GM23338 (cell line): ENCODE data around the gene MYT1. TPM values are rescaled to one million over a fixed set of nuclear protein-coding genes. Genes with fewer than 3 reads are reported as not detected.

Experiments used
- ATAC-seq: fragments of 200-7000 bp; cut with Tn5 transposase; 3 replicates; pipeline ENCODE4 v1.9.1; 2020
- DNase-seq: peaks from one replicate; pipeline ENCODE4 v3.0.0-alpha.2; 2015; ENCODE audit warnings: low spot score
- H2AFZ ChIP-seq: fragments of 200-600 bp; sonication (generic); 2 replicates; pipeline ENCODE4 v1.8.0; 2016; ENCODE audit warnings: antibody characterized with exemption, mild to moderate bottlenecking, moderate library complexity
- H3F3A ChIP-seq: fragments of 200-600 bp; sonication (generic); replicated peaks from 2 replicates; pipeline ENCODE4 v1.8.0; 2017; ENCODE audit warnings: antibody characterized with exemption, mixed run types, low read depth
- H3K27ac ChIP-seq: fragments of 200-600 bp; sonication (generic); 2 replicates; pipeline ENCODE4 v1.6.1; 2016; ENCODE audit warnings: low read depth
- H3K27me3 ChIP-seq: fragments of 200-600 bp; sonication (generic); 2 replicates; pipeline ENCODE4 v1.8.0; 2016; ENCODE audit warnings: mild to moderate bottlenecking, mixed run types, moderate library complexity; ENCODE audit not compliant: insufficient read depth
- H3K36me3 ChIP-seq: fragments of 200-600 bp; sonication (generic); 2 replicates; pipeline ENCODE4 v1.8.0; 2016; ENCODE audit warnings: mild to moderate bottlenecking; ENCODE audit not compliant: insufficient read depth
- H3K4me1 ChIP-seq: fragments of 200-600 bp; sonication (generic); 2 replicates; pipeline ENCODE4 v1.8.0; 2016; ENCODE audit warnings: mild to moderate bottlenecking, moderate library complexity; ENCODE audit not compliant: insufficient read depth
- H3K4me2 ChIP-seq: fragments of 200-600 bp; sonication (generic); 2 replicates; pipeline ENCODE4 v1.7.1; 2017; ENCODE audit warnings: mixed run types
- H3K4me3 ChIP-seq: fragments of 200-600 bp; sonication (generic); 2 replicates; pipeline ENCODE4 v1.6.1; 2016; ENCODE audit warnings: mixed run types
- H3K79me2 ChIP-seq: fragments of 200-600 bp; sonication (generic); replicated peaks from 2 replicates; pipeline ENCODE4 v1.8.0; 2017; ENCODE audit warnings: mild to moderate bottlenecking; ENCODE audit not compliant: insufficient read depth
- H3K9me2 ChIP-seq: fragments of 200-600 bp; sonication (generic); 2 replicates; pipeline ENCODE4 v1.8.0; 2017; ENCODE audit not compliant: insufficient read depth
- H4K20me1 ChIP-seq: fragments of 200-600 bp; sonication (generic); replicated peaks from 2 replicates; pipeline ENCODE4 v1.8.0; 2017; ENCODE audit warnings: mild to moderate bottlenecking; ENCODE audit not compliant: insufficient read depth
- H3K27ac Mint-ChIP-seq: 2 replicates; pipeline ENCODE4 v1.8.0; 2020; ENCODE audit warnings: inconsistent platforms, mild to moderate bottlenecking, moderate library complexity, mixed read lengths
- H3K27me3 Mint-ChIP-seq: 3 replicates; pipeline ENCODE4 v1.8.0; 2022; ENCODE audit warnings: low read depth, mild to moderate bottlenecking, moderate library complexity, mixed read lengths, inconsistent platforms; ENCODE audit not compliant: insufficient read depth, poor library complexity
- H3K36me3 Mint-ChIP-seq: 3 replicates; pipeline ENCODE4 v1.8.0; 2021; ENCODE audit warnings: low read depth, mild to moderate bottlenecking, inconsistent platforms, moderate library complexity, mixed read lengths
- H3K4me1 Mint-ChIP-seq: 3 replicates; pipeline ENCODE4 v1.8.0; 2020; ENCODE audit warnings: mild to moderate bottlenecking, inconsistent platforms, mixed read lengths
- H3K4me3 Mint-ChIP-seq: 3 replicates; pipeline ENCODE4 v1.8.0; 2021; ENCODE audit warnings: moderate library complexity, mild to moderate bottlenecking, inconsistent platforms, mixed read lengths
- H3K9me3 Mint-ChIP-seq: 3 replicates; pipeline ENCODE4 v1.8.0; 2020; ENCODE audit warnings: moderate library complexity, mild to moderate bottlenecking, inconsistent platforms, mixed read lengths
- CREB1 ChIP-seq: fragments of 250-450 bp; sonication (Bioruptor Pico); IDR thresholded peaks from 2 replicates; pipeline ENCODE4 v1.5.0; 2020; ENCODE audit warnings: low read depth, mild to moderate bottlenecking, moderate library complexity
- EZH2phosphoT487 ChIP-seq: fragments of 200-600 bp; sonication (generic); IDR thresholded peaks from one replicate; pipeline ENCODE4 v1.8.1; 2018; ENCODE audit warnings: antibody characterized with exemption; ENCODE audit not compliant: unreplicated experiment
- JUNB ChIP-seq: IDR thresholded peaks from one replicate; pipeline ENCODE4 v1.6.1; 2016; ENCODE audit warnings: antibody characterized with exemption; ENCODE audit not compliant: unreplicated experiment
- NANOG ChIP-seq: IDR thresholded peaks from 2 replicates; pipeline ENCODE4 v1.6.1; 2016; ENCODE audit warnings: antibody characterized with exemption, borderline replicate concordance
- STAT1 ChIP-seq: IDR thresholded peaks from one replicate; pipeline ENCODE4 v1.6.1; 2016; ENCODE audit warnings: antibody characterized with exemption; ENCODE audit not compliant: unreplicated experiment
- ZNF114 ChIP-seq: fragments of 250-450 bp; sonication (Bioruptor Pico); IDR thresholded peaks from 2 replicates; pipeline ENCODE4 v1.5.0; 2020; ENCODE audit warnings: mild to moderate bottlenecking, moderate library complexity
- ZNF331 ChIP-seq: fragments of 250-450 bp; sonication (Bioruptor Pico); IDR thresholded peaks from 2 replicates; pipeline ENCODE4 v1.5.0; 2020; ENCODE audit warnings: low read depth, mild to moderate bottlenecking, moderate library complexity
- ZNF462 ChIP-seq: fragments of 250-450 bp; sonication (Bioruptor Pico); IDR thresholded peaks from 2 replicates; pipeline ENCODE4 v1.5.0; 2020; ENCODE audit warnings: mild to moderate bottlenecking, moderate library complexity
- polyA plus RNA-seq: library from polyadenylated mRNA; unstranded; fragments of >200 nt; fragmentation: Nextera tagmentation; extraction: Ambion mirVana; gene quantifications from 2 replicates; pipeline ENCODE4 v1.2.1, GENCODE V29; 2016
- total RNA-seq: library from RNA; depleted of rRNA; stranded (reverse); fragments of >200 nt; shearing (Covaris generic); gene quantifications from 2 replicates; pipeline ENCODE4 v1.2.3, GENCODE V29; 2014
- TF ChIP-seq, protein P1 (sequence below): IDR thresholded peaks from one replicate; pipeline ENCODE4 v1.6.1; 2018; ENCODE audit warnings: antibody characterized with exemption; ENCODE audit not compliant: unreplicated experiment
- TF ChIP-seq, protein P2 (sequence below), 2 experiments: fragments of 200-600 bp in 1 of 2; sonication (generic) in 1 of 2; conservative IDR thresholded peaks; 2 replicates each; pipeline versions ENCODE4 v1.5.1 to v1.6.1; 2016 to 2017; ENCODE audit warnings: antibody characterized with exemption in 2 of 2, low read depth in 2 of 2, mild to moderate bottlenecking in 2 of 2, moderate library complexity in 1 of 2
- TF ChIP-seq, protein P3 (sequence below): IDR thresholded peaks from 2 replicates; pipeline ENCODE4 v1.6.1; 2016; ENCODE audit warnings: antibody characterized with exemption

Gene MYT1
- total and polyA plus RNA-seq, 2 experiments from 2014 or later, result 0.83 to 1.6 TPM

- H3K36me3 Mint-ChIP-seq, result peaks cover 8% of the 10 kb centered on the region; the same call in 2 of the 3 replicates
- H3K27ac Mint-ChIP-seq, result no peak overlapping the region; the same call in 1 of the 2 replicates
- H3K9me2 ChIP-seq, result no peaks in the 10 kb centered on the region
- peaks cover 15% of the 10 kb centered on the region for H3K27me3 Mint-ChIP-seq
- H3K79me2 ChIP-seq, result no peaks in the 10 kb centered on the region
- H3K4me3 Mint-ChIP-seq, result no peak overlapping the region; the same call in 2 of the 3 replicates
- H3K4me3 ChIP-seq, result no peak overlapping the region
- peaks cover 19% of the 10 kb centered on the region for H3K9me3 Mint-ChIP-seq
- H3K4me1 ChIP-seq, result 0 out of 2 replicates have a peak, but pooled peaks cover 3% of the 10 kb centered on the region
- H2AFZ ChIP-seq, result no peak overlapping the region
- no peak for ATAC-seq
- no peaks in the 10 kb centered on the region for H3K36me3 ChIP-seq
- no peaks in the 10 kb centered on the region for H4K20me1 ChIP-seq
- H3K27me3 ChIP-seq, result no peaks in the 10 kb centered on the region
- peaks cover 21% of the 10 kb centered on the region for H3K4me1 Mint-ChIP-seq
- no peak overlapping the region for H3K4me2 ChIP-seq
- TF ChIP-seq STAT1 (no peak), ZNF114 (CRISPR knock-in tag) (no peak), ZNF462 (no peak), ZNF331 (CRISPR knock-in tag) (no peak), NANOG (no peak), JUNB (no peak), EZH2phosphoT487 (no peak), CREB1 (CRISPR knock-in tag) (no peak)
- TF ChIP-seq, protein P1, sequence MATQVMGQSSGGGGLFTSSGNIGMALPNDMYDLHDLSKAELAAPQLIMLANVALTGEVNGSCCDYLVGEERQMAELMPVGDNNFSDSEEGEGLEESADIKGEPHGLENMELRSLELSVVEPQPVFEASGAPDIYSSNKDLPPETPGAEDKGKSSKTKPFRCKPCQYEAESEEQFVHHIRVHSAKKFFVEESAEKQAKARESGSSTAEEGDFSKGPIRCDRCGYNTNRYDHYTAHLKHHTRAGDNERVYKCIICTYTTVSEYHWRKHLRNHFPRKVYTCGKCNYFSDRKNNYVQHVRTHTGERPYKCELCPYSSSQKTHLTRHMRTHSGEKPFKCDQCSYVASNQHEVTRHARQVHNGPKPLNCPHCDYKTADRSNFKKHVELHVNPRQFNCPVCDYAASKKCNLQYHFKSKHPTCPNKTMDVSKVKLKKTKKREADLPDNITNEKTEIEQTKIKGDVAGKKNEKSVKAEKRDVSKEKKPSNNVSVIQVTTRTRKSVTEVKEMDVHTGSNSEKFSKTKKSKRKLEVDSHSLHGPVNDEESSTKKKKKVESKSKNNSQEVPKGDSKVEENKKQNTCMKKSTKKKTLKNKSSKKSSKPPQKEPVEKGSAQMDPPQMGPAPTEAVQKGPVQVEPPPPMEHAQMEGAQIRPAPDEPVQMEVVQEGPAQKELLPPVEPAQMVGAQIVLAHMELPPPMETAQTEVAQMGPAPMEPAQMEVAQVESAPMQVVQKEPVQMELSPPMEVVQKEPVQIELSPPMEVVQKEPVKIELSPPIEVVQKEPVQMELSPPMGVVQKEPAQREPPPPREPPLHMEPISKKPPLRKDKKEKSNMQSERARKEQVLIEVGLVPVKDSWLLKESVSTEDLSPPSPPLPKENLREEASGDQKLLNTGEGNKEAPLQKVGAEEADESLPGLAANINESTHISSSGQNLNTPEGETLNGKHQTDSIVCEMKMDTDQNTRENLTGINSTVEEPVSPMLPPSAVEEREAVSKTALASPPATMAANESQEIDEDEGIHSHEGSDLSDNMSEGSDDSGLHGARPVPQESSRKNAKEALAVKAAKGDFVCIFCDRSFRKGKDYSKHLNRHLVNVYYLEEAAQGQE, result no peak
- TF ChIP-seq, protein P2, sequence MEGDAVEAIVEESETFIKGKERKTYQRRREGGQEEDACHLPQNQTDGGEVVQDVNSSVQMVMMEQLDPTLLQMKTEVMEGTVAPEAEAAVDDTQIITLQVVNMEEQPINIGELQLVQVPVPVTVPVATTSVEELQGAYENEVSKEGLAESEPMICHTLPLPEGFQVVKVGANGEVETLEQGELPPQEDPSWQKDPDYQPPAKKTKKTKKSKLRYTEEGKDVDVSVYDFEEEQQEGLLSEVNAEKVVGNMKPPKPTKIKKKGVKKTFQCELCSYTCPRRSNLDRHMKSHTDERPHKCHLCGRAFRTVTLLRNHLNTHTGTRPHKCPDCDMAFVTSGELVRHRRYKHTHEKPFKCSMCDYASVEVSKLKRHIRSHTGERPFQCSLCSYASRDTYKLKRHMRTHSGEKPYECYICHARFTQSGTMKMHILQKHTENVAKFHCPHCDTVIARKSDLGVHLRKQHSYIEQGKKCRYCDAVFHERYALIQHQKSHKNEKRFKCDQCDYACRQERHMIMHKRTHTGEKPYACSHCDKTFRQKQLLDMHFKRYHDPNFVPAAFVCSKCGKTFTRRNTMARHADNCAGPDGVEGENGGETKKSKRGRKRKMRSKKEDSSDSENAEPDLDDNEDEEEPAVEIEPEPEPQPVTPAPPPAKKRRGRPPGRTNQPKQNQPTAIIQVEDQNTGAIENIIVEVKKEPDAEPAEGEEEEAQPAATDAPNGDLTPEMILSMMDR (conservative IDR thresholded peaks at IDR 0.05; ENCODE audit: low read depth in 2 of 2), result no peak
- TF ChIP-seq, protein P3, sequence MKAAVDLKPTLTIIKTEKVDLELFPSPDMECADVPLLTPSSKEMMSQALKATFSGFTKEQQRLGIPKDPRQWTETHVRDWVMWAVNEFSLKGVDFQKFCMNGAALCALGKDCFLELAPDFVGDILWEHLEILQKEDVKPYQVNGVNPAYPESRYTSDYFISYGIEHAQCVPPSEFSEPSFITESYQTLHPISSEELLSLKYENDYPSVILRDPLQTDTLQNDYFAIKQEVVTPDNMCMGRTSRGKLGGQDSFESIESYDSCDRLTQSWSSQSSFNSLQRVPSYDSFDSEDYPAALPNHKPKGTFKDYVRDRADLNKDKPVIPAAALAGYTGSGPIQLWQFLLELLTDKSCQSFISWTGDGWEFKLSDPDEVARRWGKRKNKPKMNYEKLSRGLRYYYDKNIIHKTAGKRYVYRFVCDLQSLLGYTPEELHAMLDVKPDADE, result no peak
- no peak overlapping the region; the same call in 1 of the 2 replicates for H3K27ac ChIP-seq
- no peak for DNase-seq
- 0 out of 2 replicates have a peak, but pooled peaks cover 3% of the 10 kb centered on the region for H3F3A ChIP-seq
These were observed 24.0 kb upstream of the MYT1 start for GRCh38 chr20:64140061-64140931.
